ENCODE results near the gene MKNK1.

The MKNK1 gene

GRCh38 chr1:46549697-46550681 lies 54.1 kb downstream of the MKNK1 start:
- TF ChIP-seq TOX (CRISPR knock-in tag; IDR thresholded peaks at IDR 0.05; ENCODE audit: borderline replicate concordance) (no peak), ZC3H10 (CRISPR knock-in tag; IDR thresholded peaks at IDR 0.05) (no peak), RARB (CRISPR knock-in tag; IDR thresholded peaks at IDR 0.05) (no peak), GLIS3 (CRISPR knock-in tag; IDR thresholded peaks at IDR 0.05) (no peak)
- TF ChIP-seq, protein P1, sequence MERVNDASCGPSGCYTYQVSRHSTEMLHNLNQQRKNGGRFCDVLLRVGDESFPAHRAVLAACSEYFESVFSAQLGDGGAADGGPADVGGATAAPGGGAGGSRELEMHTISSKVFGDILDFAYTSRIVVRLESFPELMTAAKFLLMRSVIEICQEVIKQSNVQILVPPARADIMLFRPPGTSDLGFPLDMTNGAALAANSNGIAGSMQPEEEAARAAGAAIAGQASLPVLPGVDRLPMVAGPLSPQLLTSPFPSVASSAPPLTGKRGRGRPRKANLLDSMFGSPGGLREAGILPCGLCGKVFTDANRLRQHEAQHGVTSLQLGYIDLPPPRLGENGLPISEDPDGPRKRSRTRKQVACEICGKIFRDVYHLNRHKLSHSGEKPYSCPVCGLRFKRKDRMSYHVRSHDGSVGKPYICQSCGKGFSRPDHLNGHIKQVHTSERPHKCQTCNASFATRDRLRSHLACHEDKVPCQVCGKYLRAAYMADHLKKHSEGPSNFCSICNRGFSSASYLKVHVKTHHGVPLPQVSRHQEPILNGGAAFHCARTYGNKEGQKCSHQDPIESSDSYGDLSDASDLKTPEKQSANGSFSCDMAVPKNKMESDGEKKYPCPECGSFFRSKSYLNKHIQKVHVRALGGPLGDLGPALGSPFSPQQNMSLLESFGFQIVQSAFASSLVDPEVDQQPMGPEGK (CRISPR knock-in tag; IDR thresholded peaks at IDR 0.05; ENCODE audit: borderline replicate concordance), result no peak
- ATAC-seq, result peak; percentile 62

- no peak for TF ChIP-seq ZNF70 (CRISPR knock-in tag; IDR thresholded peaks at IDR 0.05)
- no peak for TF ChIP-seq ZC3H10 (CRISPR knock-in tag; IDR thresholded peaks at IDR 0.05)
- no peak for TF ChIP-seq ARNTL (CRISPR knock-in tag; IDR thresholded peaks at IDR 0.05; ENCODE audit: borderline replicate concordance, low read depth)
- TF ChIP-seq ZFP30 (CRISPR knock-in tag; IDR thresholded peaks at IDR 0.05), result no peak
- no peak for TF ChIP-seq ISL1 (CRISPR knock-in tag; IDR thresholded peaks at IDR 0.05)
- TF ChIP-seq TOX (CRISPR knock-in tag; IDR thresholded peaks at IDR 0.05; ENCODE audit: borderline replicate concordance), result no peak
- TF ChIP-seq ESRRG (CRISPR knock-in tag; IDR thresholded peaks at IDR 0.05), result no peak
- no peak for TF ChIP-seq BACH2 (CRISPR knock-in tag; IDR thresholded peaks at IDR 0.05; ENCODE audit: borderline replicate concordance)
- TF ChIP-seq SNAI2 (CRISPR knock-in tag; IDR thresholded peaks at IDR 0.05), result no peak
- TF ChIP-seq TCF4 (CRISPR knock-in tag; IDR thresholded peaks at IDR 0.05; ENCODE audit: borderline replicate concordance), result no peak
- no peak for TF ChIP-seq CSDC2 (CRISPR knock-in tag; IDR thresholded peaks at IDR 0.05)
- TF ChIP-seq ZFP3 (CRISPR knock-in tag; IDR thresholded peaks at IDR 0.05), result no peak
- no peak for TF ChIP-seq GLIS3 (CRISPR knock-in tag; IDR thresholded peaks at IDR 0.05)
- peak; percentile 87 for ATAC-seq
These were observed 56.3 kb downstream of the MKNK1 start for GRCh38 chr1:46547481-46548383.

DNA sequence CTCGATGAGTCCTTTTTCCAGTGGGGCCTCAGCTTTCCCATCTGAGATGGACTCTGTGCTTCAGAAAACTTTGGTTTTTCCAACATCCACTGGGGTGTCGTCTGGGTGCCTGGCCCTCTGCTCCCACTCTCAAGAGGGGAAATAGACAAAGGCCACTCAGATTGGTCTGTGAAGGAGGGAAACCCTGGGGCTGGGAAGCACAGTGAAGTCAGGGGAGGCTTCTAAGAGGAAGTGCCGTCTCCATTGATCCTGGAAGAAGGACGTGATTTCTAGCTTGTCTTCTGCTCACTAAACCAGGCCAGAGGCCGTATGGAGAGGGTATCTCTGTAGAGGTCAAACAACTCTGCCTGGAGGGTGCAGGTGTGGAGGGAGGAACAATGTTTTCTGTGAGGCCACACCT lies 57.9 kb downstream of the MKNK1 start:
- ATAC-seq, result no peak

DNA sequence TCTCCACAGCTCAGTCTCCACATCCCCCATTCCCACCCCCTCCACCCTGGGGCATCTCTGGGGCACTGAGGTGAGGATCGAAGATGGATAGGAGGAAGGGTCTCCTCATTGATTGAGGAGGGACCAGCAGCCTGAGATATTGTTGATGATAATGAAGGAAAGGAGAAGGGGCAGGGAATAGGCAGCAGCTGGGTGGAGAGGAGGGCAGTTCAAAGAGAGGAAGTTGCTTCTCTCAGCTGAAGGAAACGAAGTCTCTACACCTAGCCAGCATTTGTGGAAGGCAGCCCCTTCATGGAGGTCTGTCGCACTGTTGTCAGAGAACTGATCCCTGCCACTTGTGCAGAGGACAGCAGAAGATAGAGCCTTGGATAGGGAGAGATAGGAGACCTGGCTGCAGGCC lies 58.3 kb downstream of the MKNK1 start:
- TF ChIP-seq ZC3H10 (CRISPR knock-in tag; IDR thresholded peaks at IDR 0.05) (no peak), POU6F1 (CRISPR knock-in tag; IDR thresholded peaks at IDR 0.05; ENCODE audit: borderline replicate concordance, low read depth) (no peak), CSDC2 (CRISPR knock-in tag; IDR thresholded peaks at IDR 0.05) (no peak)
- TF ChIP-seq, protein P2, sequence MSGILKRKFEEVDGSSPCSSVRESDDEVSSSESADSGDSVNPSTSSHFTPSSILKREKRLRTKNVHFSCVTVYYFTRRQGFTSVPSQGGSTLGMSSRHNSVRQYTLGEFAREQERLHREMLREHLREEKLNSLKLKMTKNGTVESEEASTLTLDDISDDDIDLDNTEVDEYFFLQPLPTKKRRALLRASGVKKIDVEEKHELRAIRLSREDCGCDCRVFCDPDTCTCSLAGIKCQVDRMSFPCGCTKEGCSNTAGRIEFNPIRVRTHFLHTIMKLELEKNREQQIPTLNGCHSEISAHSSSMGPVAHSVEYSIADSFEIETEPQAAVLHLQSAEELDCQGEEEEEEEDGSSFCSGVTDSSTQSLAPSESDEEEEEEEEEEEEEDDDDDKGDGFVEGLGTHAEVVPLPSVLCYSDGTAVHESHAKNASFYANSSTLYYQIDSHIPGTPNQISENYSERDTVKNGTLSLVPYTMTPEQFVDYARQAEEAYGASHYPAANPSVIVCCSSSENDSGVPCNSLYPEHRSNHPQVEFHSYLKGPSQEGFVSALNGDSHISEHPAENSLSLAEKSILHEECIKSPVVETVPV (CRISPR knock-in tag; IDR thresholded peaks at IDR 0.05), result no peak

More for the DNA sequence above, 57.9 kb downstream of the MKNK1 start:
- TF ChIP-seq ZC3H10 (CRISPR knock-in tag; IDR thresholded peaks at IDR 0.05) (no peak), POU6F1 (CRISPR knock-in tag; IDR thresholded peaks at IDR 0.05; ENCODE audit: borderline replicate concordance, low read depth) (no peak), ESRRG (CRISPR knock-in tag; IDR thresholded peaks at IDR 0.05) (no peak), ISL1 (CRISPR knock-in tag; IDR thresholded peaks at IDR 0.05) (no peak), OSR1 (CRISPR knock-in tag; IDR thresholded peaks at IDR 0.05) (no peak), CSDC2 (CRISPR knock-in tag; IDR thresholded peaks at IDR 0.05) (no peak), ZNF70 (CRISPR knock-in tag; IDR thresholded peaks at IDR 0.05) (no peak), SNAI2 (CRISPR knock-in tag; IDR thresholded peaks at IDR 0.05) (no peak)
- TF ChIP-seq, protein P3, sequence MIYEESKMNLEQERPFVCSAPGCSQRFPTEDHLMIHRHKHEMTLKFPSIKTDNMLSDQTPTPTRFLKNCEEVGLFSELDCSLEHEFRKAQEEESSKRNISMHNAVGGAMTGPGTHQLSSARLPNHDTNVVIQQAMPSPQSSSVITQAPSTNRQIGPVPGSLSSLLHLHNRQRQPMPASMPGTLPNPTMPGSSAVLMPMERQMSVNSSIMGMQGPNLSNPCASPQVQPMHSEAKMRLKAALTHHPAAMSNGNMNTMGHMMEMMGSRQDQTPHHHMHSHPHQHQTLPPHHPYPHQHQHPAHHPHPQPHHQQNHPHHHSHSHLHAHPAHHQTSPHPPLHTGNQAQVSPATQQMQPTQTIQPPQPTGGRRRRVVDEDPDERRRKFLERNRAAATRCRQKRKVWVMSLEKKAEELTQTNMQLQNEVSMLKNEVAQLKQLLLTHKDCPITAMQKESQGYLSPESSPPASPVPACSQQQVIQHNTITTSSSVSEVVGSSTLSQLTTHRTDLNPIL (CRISPR knock-in tag; IDR thresholded peaks at IDR 0.05; ENCODE audit: low read depth), result no peak

More for the DNA sequence above, 58.3 kb downstream of the MKNK1 start:
- ATAC-seq, result no peak
